Kidney epithelial cell (primary cell): Measurements from ENCODE around the gene ZSCAN31. TPM values are rescaled to one million over a fixed set of nuclear protein-coding genes. Genes with fewer than 3 reads are reported as not detected.
A peak's percentile ranks its signal among the peaks of the same experiment; 100 is the strongest.

Experiments used
- DNase-seq: peaks from one replicate; pipeline ENCODE4 v3.0.0-alpha.2; 2010; ENCODE audit warnings: low read depth
- H3K27me3 ChIP-seq: 2 replicates; pipeline ENCODE4 v1.6.0; 2011; ENCODE audit warnings: low read length; ENCODE audit not compliant: control insufficient read depth, insufficient read depth
- H3K36me3 ChIP-seq: 2 replicates; pipeline ENCODE4 v1.5.1; 2011; ENCODE audit warnings: low read length; ENCODE audit not compliant: control insufficient read depth, insufficient read depth
- H3K4me3 ChIP-seq: 2 replicates; pipeline ENCODE4 v1.5.1; 2011; ENCODE audit warnings: low read depth, mild to moderate bottlenecking, control low read depth, low read length
- total RNA-seq: library from RNA; depleted of rRNA; stranded (reverse); fragments of >200 nt; gene quantifications from 2 replicates; pipeline ENCODE4 v1.2.3, GENCODE V29; 2015
- TF ChIP-seq, protein P1 (sequence below): IDR thresholded peaks from 2 replicates; pipeline ENCODE4 v1.5.1; 2011; ENCODE audit warnings: mild to moderate bottlenecking, moderate library complexity, low read length, control low read depth, inconsistent platforms; ENCODE audit not compliant: insufficient read depth, poor library complexity, severe bottlenecking

The ZSCAN31 gene
- total RNA-seq, result 4.0 and 5.6 TPM in 2 replicates

DNA sequence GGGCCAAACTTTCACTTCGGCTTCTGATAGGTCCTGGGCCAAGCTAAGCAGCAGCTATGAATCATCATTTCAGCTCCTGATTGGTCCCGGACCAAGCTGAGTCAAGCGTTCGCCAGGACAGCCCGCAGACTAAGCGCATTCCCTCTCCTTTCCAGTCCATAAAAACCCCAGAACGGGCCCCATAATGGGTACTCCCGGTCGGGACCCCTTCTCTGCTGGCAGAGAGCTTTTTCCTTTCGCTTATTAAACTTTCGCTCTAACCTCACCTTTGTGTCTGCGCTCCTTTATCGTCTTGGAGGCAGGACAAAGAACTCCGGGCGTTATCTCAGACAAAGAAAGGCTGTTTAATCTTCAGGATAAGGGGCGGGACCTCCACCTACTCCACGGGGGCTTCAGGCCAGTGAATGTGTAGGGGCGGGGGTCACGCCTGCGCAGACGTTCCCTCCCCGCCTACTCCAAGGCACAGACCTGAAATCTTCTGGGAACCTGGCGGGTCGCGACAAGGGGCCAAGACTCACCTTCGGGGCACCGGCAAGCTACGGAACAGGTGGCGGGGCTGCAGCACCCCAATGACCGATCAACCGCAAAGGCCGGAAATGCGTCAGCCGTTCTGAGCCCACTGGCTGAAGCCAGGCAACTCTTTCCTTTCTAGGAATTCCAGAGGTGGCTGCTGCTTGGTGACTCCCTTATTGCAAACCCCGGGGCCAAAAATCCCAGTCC lies at the start of gene ZSCAN31:
ZSCAN31 (minus strand) TSS at position 585 of the 720 bp plus-strand sequence. CDS start 6,465 bp downstream, outside the sequence.
- peak; percentile 99 for DNase-seq
- TF ChIP-seq, protein P1, sequence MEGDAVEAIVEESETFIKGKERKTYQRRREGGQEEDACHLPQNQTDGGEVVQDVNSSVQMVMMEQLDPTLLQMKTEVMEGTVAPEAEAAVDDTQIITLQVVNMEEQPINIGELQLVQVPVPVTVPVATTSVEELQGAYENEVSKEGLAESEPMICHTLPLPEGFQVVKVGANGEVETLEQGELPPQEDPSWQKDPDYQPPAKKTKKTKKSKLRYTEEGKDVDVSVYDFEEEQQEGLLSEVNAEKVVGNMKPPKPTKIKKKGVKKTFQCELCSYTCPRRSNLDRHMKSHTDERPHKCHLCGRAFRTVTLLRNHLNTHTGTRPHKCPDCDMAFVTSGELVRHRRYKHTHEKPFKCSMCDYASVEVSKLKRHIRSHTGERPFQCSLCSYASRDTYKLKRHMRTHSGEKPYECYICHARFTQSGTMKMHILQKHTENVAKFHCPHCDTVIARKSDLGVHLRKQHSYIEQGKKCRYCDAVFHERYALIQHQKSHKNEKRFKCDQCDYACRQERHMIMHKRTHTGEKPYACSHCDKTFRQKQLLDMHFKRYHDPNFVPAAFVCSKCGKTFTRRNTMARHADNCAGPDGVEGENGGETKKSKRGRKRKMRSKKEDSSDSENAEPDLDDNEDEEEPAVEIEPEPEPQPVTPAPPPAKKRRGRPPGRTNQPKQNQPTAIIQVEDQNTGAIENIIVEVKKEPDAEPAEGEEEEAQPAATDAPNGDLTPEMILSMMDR, result no peak
- Histone ChIP-seq H3K4me3 (peak within 1 kb of the TSS; percentile 41), H3K27me3 (no peaks in the 10 kb centered on the region), H3K36me3 (no peaks in the 10 kb centered on the region)

DNA sequence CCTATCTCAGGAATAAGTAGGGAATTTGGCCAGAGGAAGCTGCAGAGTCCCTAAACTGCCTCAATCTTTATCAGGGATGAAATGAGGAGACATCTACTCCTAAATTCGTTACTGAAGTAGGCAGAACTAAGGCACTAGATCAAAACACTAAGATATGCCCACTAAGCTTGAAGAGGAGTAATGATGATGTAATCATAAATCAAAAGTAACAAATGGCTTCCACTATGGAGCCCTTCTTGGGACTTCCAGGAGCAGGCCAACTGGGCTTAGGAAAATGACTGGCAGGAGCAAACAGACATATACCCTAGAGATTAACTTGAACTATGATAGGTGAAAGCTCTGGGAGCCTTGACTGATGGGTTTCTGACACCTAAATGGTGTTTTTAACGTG lies 48.2 kb upstream of the ZSCAN31 start:
- Histone ChIP-seq H3K27me3 (no peaks in the 10 kb centered on the region), H3K4me3 (no peak overlapping the region), H3K36me3 (no peaks in the 10 kb centered on the region)
- TF ChIP-seq, protein P1, result no peak
- no peak for DNase-seq

DNA sequence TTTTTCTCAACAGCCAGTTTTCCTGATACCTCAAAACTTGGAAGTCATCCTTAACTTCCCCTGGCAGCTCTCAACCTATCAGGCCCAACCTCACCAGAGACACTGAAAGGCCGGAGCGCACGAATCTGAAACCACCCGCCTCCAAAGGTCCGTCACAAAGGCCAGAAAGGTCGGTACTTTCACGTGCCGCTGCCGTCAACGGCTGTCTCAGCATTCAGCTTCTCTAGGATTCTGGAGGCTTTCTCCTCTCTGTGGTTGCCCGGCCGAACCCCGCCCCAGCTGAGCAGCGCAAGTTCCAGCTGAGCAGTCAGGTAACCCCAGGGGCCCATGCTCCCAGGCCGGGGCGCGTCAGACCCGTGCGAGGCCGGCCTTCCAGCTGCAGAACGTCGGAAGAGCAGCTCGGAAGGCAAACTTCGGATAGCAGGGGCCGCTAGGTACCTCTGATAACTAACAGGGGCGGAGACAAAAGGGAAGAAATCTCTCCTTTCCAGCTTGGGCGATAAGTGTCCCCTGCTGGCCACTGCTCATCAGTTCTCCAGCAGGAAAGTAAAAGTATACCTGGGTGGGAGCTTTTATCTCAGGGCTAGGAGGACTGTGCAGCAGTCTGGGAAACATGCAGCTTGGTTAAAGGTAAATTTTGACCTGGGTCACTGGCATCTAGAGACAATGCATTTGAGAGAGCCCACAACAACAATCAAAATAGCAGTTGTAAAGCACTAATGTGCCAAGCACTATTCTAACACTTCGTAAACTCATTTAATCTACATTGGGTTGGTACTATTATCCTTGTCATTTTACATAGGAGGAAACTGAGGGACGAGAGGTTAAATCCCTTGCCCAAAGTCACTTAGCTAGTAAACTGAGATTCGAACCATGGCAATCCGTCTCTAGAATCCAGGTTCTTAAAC lies 47.5 kb upstream of the ZSCAN31 start:
- DNase-seq, result peak; percentile 43
- Histone ChIP-seq H3K27me3 (no peaks in the 10 kb centered on the region), H3K4me3 (peak overlapping the region; percentile 43), H3K36me3 (no peaks in the 10 kb centered on the region)
- TF ChIP-seq, protein P1, result peak; percentile 66

DNA sequence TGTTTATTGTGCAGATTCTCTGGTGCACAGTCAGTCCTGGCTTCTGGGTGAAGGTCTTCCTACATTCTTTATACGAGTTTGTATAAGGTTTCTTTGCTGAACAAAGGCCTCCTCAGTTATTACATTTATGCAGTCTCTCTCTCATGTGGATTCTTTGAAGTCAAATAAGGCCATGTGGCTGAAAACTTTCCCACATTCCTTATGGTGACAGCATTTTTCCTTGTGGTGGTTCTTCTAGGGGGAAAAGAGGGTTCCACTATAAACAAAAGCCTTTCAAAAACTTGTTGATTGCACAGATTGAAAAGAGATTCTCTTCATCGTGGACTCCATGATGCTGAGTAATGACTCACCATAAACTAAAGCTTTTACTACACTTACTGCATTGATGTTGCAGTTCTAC lies 44.4 kb upstream of the ZSCAN31 start:
- no peak for DNase-seq
- H3K4me3 ChIP-seq, result no peak overlapping the region
- TF ChIP-seq, protein P1, result no peak
- no peaks in the 10 kb centered on the region for H3K27me3 ChIP-seq
- no peaks in the 10 kb centered on the region for H3K36me3 ChIP-seq

DNA sequence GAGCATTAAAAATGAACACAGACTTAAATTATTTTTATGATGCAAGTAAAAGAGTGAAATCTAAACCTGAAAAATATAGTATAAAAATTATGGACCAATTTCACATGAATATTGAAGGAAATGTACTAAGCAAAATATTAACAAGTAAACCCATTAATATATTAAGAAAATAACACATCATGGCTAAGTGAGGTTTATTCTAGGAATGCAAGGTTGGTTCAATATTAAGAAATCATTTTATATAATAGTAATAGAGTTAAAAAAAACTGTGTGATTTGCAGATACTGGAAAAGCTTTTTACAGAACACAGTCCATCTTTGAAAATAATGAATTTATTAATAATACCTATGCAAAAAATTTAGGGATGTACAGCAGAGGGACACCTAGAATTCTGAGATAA lies 42.7 kb upstream of the ZSCAN31 start:
- no peaks in the 10 kb centered on the region for H3K36me3 ChIP-seq
- TF ChIP-seq, protein P1, result no peak
- H3K4me3 ChIP-seq, result no peak overlapping the region
- no peaks in the 10 kb centered on the region for H3K27me3 ChIP-seq
- DNase-seq, result no peak
